Ishikawa (cell line): Measurements from ENCODE around the gene MEGF9.

Source experiments
- CREB1 ChIP-seq: IDR thresholded peaks from 2 replicates; pipeline ENCODE4 v1.6.1; 2012; ENCODE audit warnings: low read depth
- MAX ChIP-seq: IDR thresholded peaks from 2 replicates; pipeline ENCODE4 v1.6.1; 2012
- RAD21 ChIP-seq: IDR thresholded peaks from 2 replicates; pipeline ENCODE4 v1.6.1; 2012; ENCODE audit warnings: low read depth
- ZBTB7A ChIP-seq: IDR thresholded peaks from 2 replicates; pipeline ENCODE4 v1.6.1; 2012; ENCODE audit warnings: low read depth

- TF ChIP-seq CREB1 (no peak), RAD21 (no peak), MAX (no peak), ZBTB7A (no peak)
Observed at GRCh38 chr9:120737416-120738165, 23.3 kb upstream of the MEGF9 start.
